Measurements from ENCODE around the gene ITGA1.

- TF ChIP-seq CTCF (IDR thresholded peaks at IDR 0.05) (no peak), POLR2A (IDR thresholded peaks at IDR 0.05) (no peak), EP300 (IDR thresholded peaks at IDR 0.05) (no peak)
These were observed 40.1 kb downstream of the ITGA1 start for GRCh38 chr5:52827815-52828214.
